Panc1 (cell line): ENCODE data around the gene RBM23. TPM values are rescaled to one million over a fixed set of nuclear protein-coding genes. Genes with fewer than 3 reads are reported as not detected.
"Not testable (repeated sequence)": the region's sequence is repeated elsewhere in the genome, so short reads cannot be mapped to it uniquely, and the experiment has no call there.

ENCODE experiments used
- ATAC-seq: fragments of 200-7000 bp; cut with Tn5 transposase; 2 replicates; pipeline ENCODE4 v1.9.1; 2020; ENCODE audit warnings: mild to moderate bottlenecking, moderate library complexity
- BruUV-seq: library from RNA; stranded (reverse); fragments of 400-500 nt; replicated peaks from 2 replicates; lab custom pipeline; 2021; lab: Mats Ljungman, UMichigan
- CTCF ChIA-PET: fragments of 300-600 bp; sonication (Branson Sonifier 250); formaldehyde crosslinking; loops from one replicate; lab custom pipeline; 2022; ENCODE audit warnings: antibody characterized with exemption; lab: Charles Lee
- POLR2A ChIA-PET: fragments of 300-600 bp; sonication (Branson Sonifier 250); formaldehyde crosslinking; loops from one replicate; lab custom pipeline; 2022; ENCODE audit warnings: antibody characterized with exemption; lab: Charles Lee
- DNase-seq: peaks from one replicate; pipeline ENCODE4 v3.0.0-alpha.2; 2010; ENCODE audit warnings: low read depth, low spot score
- H3K27ac ChIP-seq: 2 replicates; pipeline ENCODE4 v1.5.1; 2011; ENCODE audit warnings: mild to moderate bottlenecking, low read length, inconsistent platforms
- H3K27me3 ChIP-seq: fragments of 200-500 bp; sonication (Bioruptor generic); 2 replicates; pipeline ENCODE4 v1.6.0; 2014; ENCODE audit warnings: low read length, inconsistent platforms; ENCODE audit not compliant: control insufficient read depth, insufficient read depth
- H3K36me3 ChIP-seq: fragments of 200-500 bp; sonication (Bioruptor generic); 2 replicates; pipeline ENCODE4 v1.5.1; 2014; ENCODE audit warnings: inconsistent platforms, mild to moderate bottlenecking, low read length, moderate library complexity; ENCODE audit not compliant: control insufficient read depth, insufficient read depth
- H3K4me1 ChIP-seq: 2 replicates; pipeline ENCODE4 v1.5.1; 2011; ENCODE audit warnings: inconsistent platforms, mild to moderate bottlenecking, low read length, moderate library complexity; ENCODE audit not compliant: control insufficient read depth, insufficient read depth
- H3K4me3 ChIP-seq, 2 experiments: 2 replicates each; pipeline ENCODE4 v1.5.1; 2011 to 2012; ENCODE audit warnings: low read depth in 2 of 2, low read length in 2 of 2, mild to moderate bottlenecking in 2 of 2, inconsistent platforms in 1 of 2, moderate library complexity in 1 of 2
- H3K9me3 ChIP-seq: fragments of 200-500 bp; sonication (Bioruptor generic); 2 replicates; pipeline ENCODE4 v1.5.1; 2014; ENCODE audit warnings: low read depth, mild to moderate bottlenecking, inconsistent platforms, low read length, moderate library complexity; ENCODE audit not compliant: control insufficient read depth, insufficient read depth
- POLR2AphosphoS5 ChIP-seq: IDR thresholded peaks from 2 replicates; pipeline ENCODE4 v1.6.1; 2012; ENCODE audit warnings: mild to moderate bottlenecking, low read depth, low read length, moderate library complexity
- REST ChIP-seq, 2 experiments: IDR thresholded peaks; 2 replicates each; pipeline ENCODE4 v1.6.1; 2011 to 2012; ENCODE audit warnings: low read depth in 2 of 2, control low read depth in 1 of 2, low read length in 1 of 2, mild to moderate bottlenecking in 1 of 2, moderate library complexity in 1 of 2; ENCODE audit not compliant: insufficient read depth in 1 of 2
- SIN3A ChIP-seq: IDR thresholded peaks from 2 replicates; pipeline ENCODE4 v1.6.1; 2012; ENCODE audit warnings: low read depth, mild to moderate bottlenecking, low read length, moderate library complexity, borderline replicate concordance; ENCODE audit not compliant: insufficient read depth
- TCF7L2 ChIP-seq: IDR thresholded peaks from 2 replicates; pipeline ENCODE4 v1.6.1; 2011; ENCODE audit warnings: mild to moderate bottlenecking, low read depth, low read length, inconsistent platforms
- in situ Hi-C: cut with HindIII; loops from 2 replicates; pipeline ENCODE4 v1.10.0; 2016; ENCODE audit warnings: low sequenced_read_pairs, low pct_unique_long_range_greater_than_20kb
- intact Hi-C: fragments of 100-400 bp; cut with micrococcal nuclease; formaldehyde crosslinking; loops from one replicate; pipeline ENCODE4 v1.10.0; 2022; ENCODE audit not compliant: unreplicated experiment
- total RNA-seq: library from RNA; stranded (reverse); gene quantifications from one replicate; pipeline ENCODE4 v1.2.1, GENCODE V29; 2021; ENCODE audit not compliant: unreplicated experiment
- TF ChIP-seq, protein P1 (sequence below): fragments of 450-650 bp; IDR thresholded peaks from 2 replicates; pipeline ENCODE4 v1.5.1; 2017; ENCODE audit warnings: mild to moderate bottlenecking

Gene RBM23
- total RNA-seq, 1 experiment from 2014 or later: 47.2 TPM

- H3K4me3 ChIP-seq: no peak overlapping the region
- in situ Hi-C loops: no loop called here
- POLR2A ChIA-PET: no interaction called here
These were observed 57.3 kb downstream of the RBM23 start for GRCh38 chr14:22861651-22862050.

DNA sequence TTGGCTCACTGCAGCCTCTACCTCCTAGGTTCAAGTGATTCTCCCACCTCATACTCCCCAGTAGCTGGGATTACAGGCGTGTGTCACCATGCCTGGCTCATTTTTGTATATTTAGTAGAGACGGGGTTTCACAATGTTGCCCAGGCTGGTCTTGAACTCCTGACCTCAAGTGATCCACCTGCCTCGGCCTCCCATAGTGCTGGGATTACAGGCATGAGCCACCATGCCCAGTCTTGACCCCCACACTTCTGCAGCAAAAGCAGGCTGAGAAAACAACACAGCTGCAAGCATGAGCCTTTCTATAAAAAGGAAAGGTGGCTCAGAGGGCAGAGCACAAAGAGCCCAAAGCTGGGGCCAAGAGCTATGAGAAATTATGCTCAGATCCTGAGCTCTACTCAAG lies 58.6 kb downstream of the RBM23 start:
- ChIA-PET POLR2A (interaction anchor here (0.6 kb wide), 1 partner anchor 25 kb away, joined by 5 read pairs; no protein-coding TSS in a partner anchor), CTCF (interaction anchor here (0.6 to 1.1 kb wide), 2 partner anchors 59 to 81 kb away, joined by 3 to 6 read pairs; no protein-coding TSS in a partner anchor)
- H3K4me3 ChIP-seq, H3K27me3 ChIP-seq, in situ Hi-C loops, H3K36me3 ChIP-seq, intact Hi-C loops, H3K4me1 ChIP-seq, BruUV-seq, H3K27ac ChIP-seq, H3K9me3 ChIP-seq, ATAC-seq, DNase-seq: not testable (repeated sequence)

More at GRCh38 chr14:22861651-22862050, 57.3 kb downstream of the RBM23 start:
- intact Hi-C loops: no loop called here
- H3K27me3 ChIP-seq: no peaks in the 10 kb centered on the region
- H3K27ac ChIP-seq: no peak overlapping the region
- no TSS peak for BruUV-seq
- CTCF ChIA-PET: no interaction called here
- no peaks in the 10 kb centered on the region for H3K4me1 ChIP-seq
- no peaks in the 10 kb centered on the region for H3K9me3 ChIP-seq
- DNase-seq (no peak), ATAC-seq (no peak)
- TF ChIP-seq REST (IDR thresholded peaks at IDR 0.05; ENCODE audit: insufficient read depth in 1 of 2, low read depth in 2 of 2, low read length in 1 of 2) (no peak), SIN3A (no peak), POLR2AphosphoS5 (no peak), TCF7L2 (no peak)
- TF ChIP-seq, protein P1, sequence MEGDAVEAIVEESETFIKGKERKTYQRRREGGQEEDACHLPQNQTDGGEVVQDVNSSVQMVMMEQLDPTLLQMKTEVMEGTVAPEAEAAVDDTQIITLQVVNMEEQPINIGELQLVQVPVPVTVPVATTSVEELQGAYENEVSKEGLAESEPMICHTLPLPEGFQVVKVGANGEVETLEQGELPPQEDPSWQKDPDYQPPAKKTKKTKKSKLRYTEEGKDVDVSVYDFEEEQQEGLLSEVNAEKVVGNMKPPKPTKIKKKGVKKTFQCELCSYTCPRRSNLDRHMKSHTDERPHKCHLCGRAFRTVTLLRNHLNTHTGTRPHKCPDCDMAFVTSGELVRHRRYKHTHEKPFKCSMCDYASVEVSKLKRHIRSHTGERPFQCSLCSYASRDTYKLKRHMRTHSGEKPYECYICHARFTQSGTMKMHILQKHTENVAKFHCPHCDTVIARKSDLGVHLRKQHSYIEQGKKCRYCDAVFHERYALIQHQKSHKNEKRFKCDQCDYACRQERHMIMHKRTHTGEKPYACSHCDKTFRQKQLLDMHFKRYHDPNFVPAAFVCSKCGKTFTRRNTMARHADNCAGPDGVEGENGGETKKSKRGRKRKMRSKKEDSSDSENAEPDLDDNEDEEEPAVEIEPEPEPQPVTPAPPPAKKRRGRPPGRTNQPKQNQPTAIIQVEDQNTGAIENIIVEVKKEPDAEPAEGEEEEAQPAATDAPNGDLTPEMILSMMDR: no peak
- no peaks in the 10 kb centered on the region for H3K36me3 ChIP-seq

GRCh38 chr14:22856428-22856827 lies 62.5 kb downstream of the RBM23 start:
- Histone ChIP-seq H3K27ac (no peak overlapping the region), H3K27me3 (no peaks in the 10 kb centered on the region), H3K9me3 (no peaks in the 10 kb centered on the region), H3K36me3 (no peaks in the 10 kb centered on the region), H3K4me3 (no peak overlapping the region), H3K4me1 (no peaks in the 10 kb centered on the region)
- intact Hi-C loops (loop anchor here (10.0 kb wide), 1 partner anchor 202 kb away; no protein-coding TSS in a partner anchor), in situ Hi-C loops (no loop called here)
- ChIA-PET CTCF (interaction anchor here (1.0 kb wide), 1 partner anchor 40 kb away, joined by 3 read pairs; no protein-coding TSS in a partner anchor), POLR2A (no interaction called here)
- TF ChIP-seq REST (IDR thresholded peaks at IDR 0.05; ENCODE audit: insufficient read depth in 1 of 2, low read depth in 2 of 2, low read length in 1 of 2) (no peak), POLR2AphosphoS5 (no peak), SIN3A (no peak), TCF7L2 (no peak)
- TF ChIP-seq, protein P1: no peak
- DNase-seq (no peak), ATAC-seq (no peak)
- no TSS peak for BruUV-seq
